GM21717 (cell line): ENCODE data around the gene INPP5D.
"Not testable (repeated sequence)": the region's sequence is repeated elsewhere in the genome, so short reads cannot be mapped to it uniquely, and the experiment has no call there.

Experiments
- ATAC-seq: cut with Tn5 transposase; IDR thresholded peaks from one replicate; pipeline ENCODE4 v1.9.1; 2021; ENCODE audit warnings: mild to moderate bottlenecking, moderate library complexity; ENCODE audit not compliant: unreplicated experiment

The INPP5D gene

GRCh38 chr2:233112776-233113452 is 52.8 kb downstream of the INPP5D start:
- ATAC-seq, result no peak

GRCh38 chr2:233114421-233114861 is 54.3 kb downstream of the INPP5D start:
- ATAC-seq, result no peak

DNA sequence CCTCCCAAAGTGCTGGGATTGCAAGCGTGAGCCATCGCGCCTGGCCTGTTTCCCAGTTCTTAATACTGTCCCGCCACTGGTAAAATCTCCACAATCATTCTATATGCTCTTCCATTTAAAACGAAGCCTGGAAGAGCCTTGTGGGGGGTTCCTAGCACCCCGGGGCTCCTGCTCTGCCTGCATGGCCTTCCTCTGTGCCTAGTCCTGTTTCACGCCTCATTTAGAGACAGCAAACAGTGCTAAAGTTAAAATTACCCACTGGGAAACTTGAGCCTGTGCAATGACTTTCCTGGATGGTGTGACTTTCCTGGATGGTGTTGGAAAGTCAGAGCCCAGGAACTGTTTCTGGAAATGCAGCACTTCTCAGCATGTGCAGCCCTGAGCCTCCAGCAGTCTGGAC is 55.0 kb downstream of the INPP5D start:
- no peak for ATAC-seq

DNA sequence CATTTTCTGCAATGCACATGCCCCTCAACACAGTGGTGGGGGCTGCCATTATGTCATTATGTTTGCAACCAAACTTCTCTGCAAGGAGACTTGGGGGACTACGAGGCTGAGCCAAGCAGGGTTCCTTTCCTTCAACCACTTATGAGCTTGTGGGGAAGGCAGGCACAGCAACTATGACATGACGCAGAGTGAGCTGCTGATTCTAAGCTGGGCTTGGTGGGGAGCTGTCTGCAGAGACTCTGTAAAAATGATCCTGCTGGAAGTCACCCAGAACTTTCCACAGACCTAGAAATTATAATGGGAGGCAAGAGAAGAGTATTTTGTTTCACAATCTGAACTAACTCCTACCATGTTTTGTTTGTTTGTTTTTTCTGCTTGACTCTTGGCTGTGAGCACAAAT is 55.6 kb downstream of the INPP5D start:
- no peak for ATAC-seq

DNA sequence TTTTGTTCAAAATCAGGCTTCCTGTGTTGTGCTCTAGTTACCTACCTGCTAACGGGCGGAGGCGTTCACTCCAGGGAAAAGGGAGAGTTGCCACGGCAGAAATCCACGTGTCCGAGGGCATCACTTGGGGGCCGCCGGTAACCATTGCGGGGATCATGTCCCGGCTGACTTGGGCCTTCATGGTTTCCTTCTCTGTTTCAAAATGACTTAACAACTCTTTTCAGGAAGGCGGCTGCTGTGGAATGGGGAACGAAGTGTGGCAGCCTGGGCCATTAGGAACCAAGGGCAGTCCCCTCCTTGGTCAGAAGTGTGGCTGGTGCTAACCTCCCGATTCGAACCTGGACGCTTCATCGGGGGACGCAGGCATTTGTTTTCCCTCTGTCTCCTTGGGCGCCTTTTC is 56.8 kb downstream of the INPP5D start:
- no peak for ATAC-seq

- ATAC-seq, result no peak
These were observed 57.2 kb downstream of the INPP5D start for GRCh38 chr2:233117351-233117750.

DNA sequence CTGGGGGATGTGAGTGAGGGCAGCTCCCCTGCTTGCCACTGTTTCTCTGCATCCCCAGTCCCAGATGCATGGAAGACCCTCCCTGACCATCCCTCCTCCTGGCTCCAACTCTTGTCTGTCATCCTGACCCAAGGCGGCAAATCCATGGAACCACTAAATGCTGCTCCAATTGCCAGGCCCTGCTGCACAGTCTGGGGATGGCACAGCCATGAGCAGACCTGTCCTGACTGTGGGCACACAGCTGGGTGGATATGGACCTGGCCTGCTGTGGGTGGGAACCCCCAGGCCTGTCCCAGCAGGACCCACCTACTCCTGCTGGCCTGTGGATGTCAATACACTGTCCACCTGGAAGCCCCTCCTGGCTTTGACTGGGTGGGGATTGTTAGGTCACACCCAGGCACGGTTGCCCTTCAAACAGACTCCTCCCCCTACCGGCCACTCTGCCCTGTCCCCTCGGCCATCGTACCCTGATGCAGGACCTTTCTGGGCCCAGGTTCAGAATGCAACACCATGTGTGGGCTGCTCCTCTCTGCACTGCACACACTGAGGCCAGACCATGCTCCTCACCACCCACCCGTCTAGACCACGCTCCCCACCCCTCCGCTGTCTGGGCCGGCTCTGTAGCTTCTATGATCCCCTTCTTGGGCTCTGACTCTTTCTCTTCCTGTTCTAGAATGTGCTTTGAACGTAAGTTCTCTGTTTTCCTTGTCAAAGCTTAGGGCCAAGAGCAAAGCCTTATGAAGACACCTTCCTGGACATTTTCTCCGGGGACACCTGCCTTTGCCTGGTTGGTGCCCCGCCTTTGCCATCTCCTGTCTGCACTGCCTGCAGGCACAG is 57.9 kb downstream of the INPP5D start:
- no peak for ATAC-seq

DNA sequence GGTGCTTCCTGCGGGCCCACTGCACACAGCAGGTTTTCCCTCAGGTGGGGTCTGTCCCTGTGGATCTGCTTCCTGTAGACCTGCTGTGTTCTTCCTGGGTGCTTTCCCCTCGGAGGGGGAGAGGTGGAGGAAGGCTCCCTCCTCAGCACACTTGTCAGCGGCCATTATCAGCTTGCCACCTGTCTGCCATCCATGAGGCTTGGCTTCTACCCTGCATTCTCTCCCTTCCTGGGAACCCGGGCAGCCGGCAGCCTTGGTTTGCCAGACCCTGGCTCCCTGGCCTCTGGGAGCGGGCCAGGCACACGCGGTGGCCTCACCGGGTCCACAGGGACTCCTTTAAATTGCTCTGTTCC is 58.5 kb downstream of the INPP5D start:
- ATAC-seq, result no peak

GRCh38 chr2:233119123-233119522 is 59.0 kb downstream of the INPP5D start:
- ATAC-seq, result no peak

DNA sequence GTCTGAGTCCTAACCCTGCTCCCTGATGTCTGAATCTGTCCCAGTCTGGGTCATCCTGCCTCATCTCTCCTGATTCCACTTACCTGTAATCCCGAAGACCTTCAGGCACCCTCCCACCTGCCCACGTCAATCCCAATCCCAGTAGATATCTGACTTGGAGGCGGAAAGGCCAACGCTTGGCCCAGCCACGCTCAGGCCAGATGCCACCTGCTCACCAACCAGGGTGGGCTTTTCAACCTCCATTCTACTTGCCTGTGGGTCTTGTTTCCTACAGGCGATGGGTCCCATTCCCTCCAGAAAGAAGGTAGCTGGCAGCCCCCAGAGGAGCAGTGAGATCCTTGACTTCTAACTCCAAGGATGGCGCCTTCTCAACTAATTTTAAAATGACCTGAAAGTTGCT is 59.7 kb downstream of the INPP5D start:
- ATAC-seq, result no peak

- ATAC-seq, result no peak
These were observed 60.3 kb downstream of the INPP5D start for GRCh38 chr2:233120459-233120858.

- ATAC-seq, result no peak
These were observed 61.7 kb downstream of the INPP5D start for GRCh38 chr2:233121856-233122255.

DNA sequence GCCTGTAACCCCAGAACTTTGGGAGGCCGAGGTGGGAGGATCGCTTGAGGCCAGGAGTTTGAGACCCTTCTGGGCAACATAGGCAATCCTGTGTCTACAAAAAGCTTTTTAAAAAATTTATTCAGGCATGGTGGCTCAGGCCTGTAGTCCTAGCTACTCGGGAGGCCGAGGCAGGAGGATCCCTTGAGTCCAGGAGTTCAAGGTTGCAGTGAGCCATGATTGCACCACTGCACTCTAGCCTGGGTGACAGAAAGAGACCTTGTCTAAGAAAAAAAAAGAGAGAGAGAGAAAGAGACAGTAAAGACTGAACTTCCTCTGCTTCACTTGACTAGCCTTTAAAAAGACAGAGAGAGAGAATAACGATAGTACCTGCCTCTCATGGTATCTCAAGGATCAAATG is 62.4 kb downstream of the INPP5D start:
- no peak for ATAC-seq

- ATAC-seq, result not testable (repeated sequence)
These were observed 63.4 kb downstream of the INPP5D start for GRCh38 chr2:233123576-233123975.

DNA sequence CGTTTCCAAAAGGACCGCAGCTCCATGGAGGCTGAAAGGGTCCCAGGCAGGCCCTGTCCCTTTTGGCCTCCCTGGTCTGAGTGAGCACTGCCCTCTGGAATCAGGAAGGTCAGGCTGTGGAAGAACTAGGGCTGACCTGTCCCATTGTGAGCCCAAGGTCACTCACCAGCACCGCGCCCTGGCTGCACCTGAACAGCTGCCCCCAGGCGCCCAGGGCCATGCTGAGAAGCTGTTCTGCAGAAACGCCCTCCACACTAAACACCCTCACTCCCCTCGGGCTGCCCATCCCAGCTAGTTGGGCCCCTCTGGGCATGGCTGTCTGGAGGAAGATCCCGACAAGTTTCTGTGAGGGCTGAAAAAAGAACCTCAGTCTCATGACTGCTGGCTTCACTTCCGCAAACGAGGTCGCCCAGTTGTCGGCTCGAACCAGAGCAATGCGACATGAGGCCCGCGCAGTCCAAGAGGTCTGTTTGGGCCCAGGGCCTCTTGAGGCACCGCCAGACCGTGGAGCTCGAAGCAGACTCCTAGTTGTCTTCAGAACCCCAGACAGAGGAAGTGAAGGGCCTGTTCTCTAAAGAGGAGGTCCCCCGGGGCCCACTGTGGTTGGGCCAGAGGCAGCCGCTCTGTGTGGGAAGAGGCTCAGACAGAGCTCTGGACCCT is 64.4 kb downstream of the INPP5D start:
- peak; percentile 82 for ATAC-seq

DNA sequence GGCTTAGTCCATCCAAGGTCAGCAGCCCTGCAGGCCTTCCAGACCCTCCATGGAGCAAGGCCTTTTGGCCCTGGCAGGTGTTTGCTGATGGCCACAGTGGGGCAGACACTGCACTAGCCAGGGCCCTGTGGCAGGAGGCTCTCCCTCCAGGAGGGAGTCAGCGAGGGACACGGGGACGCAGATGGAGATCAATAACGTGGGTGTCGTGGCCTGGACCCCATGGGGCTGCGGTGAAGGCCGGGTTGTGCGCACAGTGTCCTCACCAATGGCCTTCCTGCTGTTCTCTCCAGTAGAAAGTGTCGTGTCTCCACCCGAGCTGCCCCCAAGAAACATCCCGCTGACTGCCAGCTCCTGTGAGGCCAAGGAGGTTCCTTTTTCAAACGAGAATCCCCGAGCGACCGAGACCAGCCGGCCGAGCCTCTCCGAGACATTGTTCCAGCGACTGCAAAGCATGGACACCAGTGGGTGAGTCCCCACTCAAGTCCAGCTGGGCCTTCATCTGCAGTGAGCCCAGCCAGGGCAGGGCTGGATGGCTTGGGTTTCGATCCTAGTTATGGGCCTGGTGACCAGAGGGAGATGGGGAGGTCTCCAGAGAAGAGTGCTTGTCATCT is 65.4 kb downstream of the INPP5D start:
- ATAC-seq, result no peak

DNA sequence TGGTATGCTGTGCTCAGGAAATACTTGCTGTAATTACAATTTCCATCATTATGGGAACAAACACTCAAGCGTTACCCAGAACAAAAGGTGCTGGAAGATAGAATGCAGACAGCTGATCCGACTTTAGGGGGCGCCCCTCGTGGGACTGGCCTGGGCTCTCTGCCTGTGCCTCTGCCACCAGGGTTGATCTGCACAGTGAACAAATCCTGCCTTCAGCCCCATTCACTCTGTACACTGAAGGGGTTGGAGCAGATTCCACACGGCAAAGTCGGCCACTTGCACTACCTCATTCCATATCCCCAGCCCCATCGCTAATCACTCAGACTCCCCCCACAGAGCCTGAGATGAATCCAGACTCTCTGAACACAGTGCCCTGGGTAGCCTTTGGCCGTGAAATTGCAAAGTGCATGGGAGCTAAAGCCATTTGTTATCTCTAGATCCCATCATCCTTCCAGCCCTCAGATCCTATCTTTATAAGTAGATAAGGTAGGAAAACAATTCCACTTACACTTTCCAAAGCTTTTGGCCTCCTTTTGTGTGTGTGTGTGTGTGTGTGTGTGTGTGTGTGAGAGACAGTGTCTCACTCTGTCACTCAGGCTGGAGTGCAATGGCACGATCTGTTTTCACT is 69.3 kb downstream of the INPP5D start:
- no peak for ATAC-seq

- no peak for ATAC-seq
These were observed 69.9 kb downstream of the INPP5D start for GRCh38 chr2:233130024-233130423.

- no peak for ATAC-seq
These were observed 70.4 kb downstream of the INPP5D start for GRCh38 chr2:233130481-233131020.

DNA sequence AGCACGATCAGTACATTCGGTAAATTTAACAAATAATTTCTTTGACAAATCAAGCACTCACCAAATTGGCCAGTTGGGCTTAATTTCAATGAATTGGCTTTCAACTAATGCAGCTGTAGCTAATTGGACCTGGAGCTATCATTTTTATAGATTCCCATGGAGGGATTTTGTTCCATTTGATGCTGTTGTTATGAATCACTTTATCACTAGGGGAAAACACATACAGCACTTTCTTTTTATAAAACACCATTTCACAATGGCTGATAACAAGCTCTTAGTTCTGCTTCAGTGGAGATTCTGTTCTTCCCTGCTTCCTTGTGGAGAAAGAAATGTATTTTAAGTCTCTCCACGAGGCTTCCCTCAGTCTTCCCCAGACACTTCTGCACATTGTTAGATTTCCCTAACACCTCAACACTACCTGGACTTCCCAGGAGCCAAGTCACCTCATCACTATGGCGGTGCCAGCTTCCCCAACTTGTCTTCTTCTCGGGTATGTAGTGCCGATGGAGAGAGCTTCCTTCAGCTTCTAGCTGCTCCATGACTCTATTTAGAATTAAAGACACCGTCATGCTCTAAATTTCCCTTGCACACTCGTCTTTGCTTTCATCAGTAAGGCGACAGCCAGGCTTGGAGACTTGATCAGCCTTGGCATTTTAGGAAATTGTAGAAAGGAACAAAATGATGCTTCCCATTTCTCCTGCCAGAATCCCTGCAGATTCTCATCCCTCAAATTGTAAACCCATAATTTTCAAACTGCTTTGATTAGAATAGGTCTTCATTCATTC is 72.0 kb downstream of the INPP5D start:
- no peak for ATAC-seq
